IPS-18c (cell line): ENCODE results near the gene ECEL1.

ENCODE experiments used
- H3K4me3 ChIP-seq: 2 replicates; pipeline ENCODE4 v1.7.0; 2013; ENCODE audit warnings: low read depth, mild to moderate bottlenecking, low read length, moderate library complexity; ENCODE audit not compliant: insufficient read depth
- H3K9me3 ChIP-seq: one replicate; pipeline ENCODE4 v1.6.1; 2013; ENCODE audit warnings: mild to moderate bottlenecking, low read length, moderate library complexity; ENCODE audit not compliant: control insufficient read depth, insufficient read depth

ECEL1 gene

DNA sequence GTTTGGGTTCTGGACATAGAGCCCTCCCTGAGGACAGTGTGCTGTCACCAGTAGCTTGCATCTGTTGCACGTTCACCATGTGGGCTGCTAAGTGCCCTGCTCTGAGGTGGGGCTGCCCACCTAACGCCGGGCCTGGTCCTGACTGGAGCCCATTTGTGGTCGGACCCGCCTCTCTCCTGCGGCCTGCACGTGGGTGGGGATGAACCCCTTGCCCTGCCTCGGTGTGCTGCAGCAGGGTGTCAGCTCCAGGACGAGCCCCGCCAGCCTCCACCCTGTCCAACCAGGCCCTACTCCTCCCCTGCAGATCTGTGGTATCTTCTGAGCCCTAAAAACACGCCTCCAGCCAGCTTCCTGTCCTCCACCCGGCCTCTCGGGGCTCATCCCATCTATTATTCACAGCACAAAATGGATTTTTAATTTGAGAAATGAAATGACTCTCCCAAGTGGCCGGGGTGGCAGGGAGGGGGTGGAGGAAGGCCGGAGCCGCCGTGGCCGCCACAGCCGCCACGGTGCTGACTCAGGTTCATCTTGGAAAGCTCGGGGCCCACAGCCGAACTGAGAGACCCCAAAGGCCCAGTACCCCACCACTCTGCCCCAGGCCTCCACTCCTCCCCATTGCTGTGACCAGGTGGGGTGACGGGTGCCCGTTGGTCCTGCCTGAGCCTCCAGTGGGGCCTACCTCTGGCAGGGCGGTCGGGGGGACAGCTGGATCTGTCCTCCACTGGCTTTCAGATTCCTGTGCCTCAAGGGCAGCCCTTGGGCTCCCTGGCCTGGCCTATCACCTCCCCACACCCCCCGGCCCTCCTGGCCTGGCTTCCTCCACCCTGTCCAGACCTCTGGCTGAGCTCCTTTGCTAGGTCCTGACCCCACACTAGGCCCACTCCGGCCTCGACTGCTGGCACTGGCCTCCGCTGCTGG, 2.8 kb upstream of the ECEL1 start:
- H3K9me3 ChIP-seq, result no peaks in the 10 kb centered on the region
- no peak overlapping the region for H3K4me3 ChIP-seq

DNA sequence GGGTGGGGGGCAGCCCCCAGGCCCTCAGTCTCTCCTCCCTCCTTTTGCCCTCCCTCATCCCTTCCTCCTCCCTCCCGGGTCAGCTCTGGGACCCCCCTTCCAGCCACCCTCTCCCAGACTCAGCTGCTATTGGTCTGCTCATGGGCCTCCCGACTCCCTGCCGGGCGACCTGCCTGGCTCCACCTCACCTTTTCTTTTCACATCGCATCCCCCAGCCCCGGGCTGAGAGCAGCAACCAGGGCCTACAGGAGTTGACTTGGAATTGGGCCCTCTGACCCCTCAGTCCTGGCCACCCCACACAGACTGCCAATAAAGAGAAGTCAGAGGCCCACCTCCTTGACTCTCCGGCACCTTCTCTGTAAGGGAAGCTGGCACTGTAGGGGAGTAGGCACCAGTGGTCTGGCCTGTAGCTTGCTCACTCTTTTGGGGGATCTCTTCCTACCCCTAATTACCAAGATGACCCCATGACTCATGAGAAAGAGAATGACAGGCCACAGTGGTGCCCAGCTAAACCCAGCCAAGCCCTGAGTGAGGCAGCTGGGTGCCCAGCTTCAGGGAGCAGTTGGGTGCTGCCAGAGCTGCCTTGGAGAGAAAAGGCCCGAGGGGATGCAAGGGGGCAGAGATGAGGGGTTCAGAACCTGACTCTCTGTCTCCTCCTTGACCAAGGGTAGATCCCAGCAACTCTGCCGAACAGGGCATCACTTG, 2.0 kb upstream of the ECEL1 start:
- Histone ChIP-seq H3K4me3 (no peak overlapping the region), H3K9me3 (no peaks in the 10 kb centered on the region)

DNA sequence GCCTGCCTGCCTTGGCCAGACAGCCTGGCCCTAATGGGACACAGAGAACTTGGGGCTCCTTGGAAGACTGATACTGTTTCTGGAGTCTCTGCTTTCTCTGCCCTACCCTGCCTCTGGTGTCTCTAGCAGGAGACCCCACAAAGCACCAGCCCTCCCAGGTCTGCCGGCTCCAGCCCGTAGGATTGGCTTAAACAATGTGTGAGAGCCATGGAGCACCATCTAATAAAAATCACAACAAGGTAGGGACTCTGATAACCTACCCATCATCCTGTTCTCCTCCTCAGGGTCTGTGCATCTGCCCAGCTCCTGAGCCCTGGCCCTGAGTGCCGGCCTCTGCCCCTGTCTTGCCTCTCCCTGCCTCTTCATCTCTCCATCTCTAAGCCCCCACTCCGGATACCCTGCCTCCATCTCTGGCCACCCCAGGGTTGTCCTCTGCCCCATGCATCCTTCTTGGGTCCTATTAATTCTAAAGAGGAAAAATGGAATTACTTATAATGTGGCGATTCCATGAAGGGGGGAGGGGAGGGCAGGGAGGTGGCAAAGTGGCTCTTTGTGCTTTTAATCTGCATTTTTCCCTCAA, 1.2 kb upstream of the ECEL1 start:
- H3K9me3 ChIP-seq, result no peaks in the 10 kb centered on the region
- no peak overlapping the region for H3K4me3 ChIP-seq

DNA sequence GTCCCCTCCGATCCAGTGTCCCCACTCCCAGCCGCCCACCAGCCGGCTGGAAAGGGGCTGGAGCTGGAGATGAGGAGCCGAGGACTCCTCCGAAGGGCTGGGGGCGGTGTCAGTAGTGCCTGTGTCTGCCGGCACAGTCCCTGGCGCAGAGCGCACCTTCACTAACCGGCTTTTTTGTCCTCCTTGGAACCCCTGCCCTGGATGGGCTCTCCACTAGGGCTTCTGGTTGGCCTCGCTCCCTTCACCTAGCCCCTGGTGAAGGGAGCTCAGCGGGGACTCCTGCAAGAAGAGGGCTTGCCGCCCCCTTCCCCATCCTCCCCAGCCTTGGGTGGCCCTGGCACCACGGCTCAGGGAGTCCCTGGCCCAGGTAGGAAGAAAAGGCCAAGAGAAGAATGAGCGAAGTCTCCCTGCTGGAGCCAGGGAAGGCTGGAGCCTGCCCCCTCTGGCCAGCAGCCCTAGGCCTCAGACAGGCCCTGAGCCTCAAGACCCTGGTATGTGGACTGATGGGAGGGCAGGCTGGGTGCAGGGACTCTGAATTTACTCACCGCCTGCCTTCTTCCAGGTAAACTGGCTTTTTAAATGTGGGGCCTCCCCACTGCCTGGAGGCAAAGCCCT, 570 bp upstream of the ECEL1 start:
- peaks cover 2% of the 10 kb centered on the region for H3K9me3 ChIP-seq
- peak overlapping the region; percentile 44; the same call in 1 of the 2 replicates for H3K4me3 ChIP-seq

DNA sequence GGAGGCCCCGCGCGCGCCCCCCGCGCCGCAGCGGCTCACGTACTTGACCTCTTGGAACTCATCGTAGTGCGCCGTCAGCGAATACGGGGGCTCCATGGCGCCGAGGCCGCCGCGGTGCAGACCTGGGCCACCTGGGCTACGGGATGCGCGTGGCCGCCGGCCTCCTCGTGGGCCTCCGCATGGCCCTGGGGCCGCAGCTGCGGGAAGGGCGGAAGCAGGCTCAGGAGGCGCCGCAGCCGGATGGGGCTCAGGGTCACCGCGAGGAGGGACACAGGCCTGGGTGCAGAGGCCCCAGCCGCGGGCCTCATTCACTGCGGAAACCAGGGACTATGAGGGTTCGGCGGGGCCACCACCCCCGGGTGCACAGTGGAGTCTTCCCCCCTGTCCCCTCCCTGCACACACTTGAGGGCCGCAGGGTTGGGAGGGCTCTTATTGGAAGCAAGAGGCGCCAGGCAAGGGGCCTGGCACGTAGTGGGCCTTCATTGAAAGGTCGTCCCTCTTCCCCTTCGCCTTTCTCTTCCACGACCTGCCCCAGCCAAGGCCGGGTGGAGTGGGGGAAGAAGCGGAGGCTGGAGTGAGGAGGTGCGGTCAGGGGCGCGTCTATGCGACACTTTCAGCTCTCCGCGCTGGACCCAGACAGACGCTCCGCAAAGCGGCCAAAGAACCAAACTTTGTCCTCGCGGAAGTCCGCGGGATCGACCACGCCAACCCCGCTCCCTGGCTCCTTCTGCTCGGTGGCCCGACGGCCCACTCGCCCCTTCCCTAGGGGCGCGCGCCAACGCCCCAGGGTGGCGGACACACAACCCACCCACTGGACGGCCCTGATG, 863 bp downstream of the ECEL1 start:
- Histone ChIP-seq H3K4me3 (peak overlapping the region; percentile 44; the same call in 1 of the 2 replicates), H3K9me3 (peaks cover 2% of the 10 kb centered on the region)

DNA sequence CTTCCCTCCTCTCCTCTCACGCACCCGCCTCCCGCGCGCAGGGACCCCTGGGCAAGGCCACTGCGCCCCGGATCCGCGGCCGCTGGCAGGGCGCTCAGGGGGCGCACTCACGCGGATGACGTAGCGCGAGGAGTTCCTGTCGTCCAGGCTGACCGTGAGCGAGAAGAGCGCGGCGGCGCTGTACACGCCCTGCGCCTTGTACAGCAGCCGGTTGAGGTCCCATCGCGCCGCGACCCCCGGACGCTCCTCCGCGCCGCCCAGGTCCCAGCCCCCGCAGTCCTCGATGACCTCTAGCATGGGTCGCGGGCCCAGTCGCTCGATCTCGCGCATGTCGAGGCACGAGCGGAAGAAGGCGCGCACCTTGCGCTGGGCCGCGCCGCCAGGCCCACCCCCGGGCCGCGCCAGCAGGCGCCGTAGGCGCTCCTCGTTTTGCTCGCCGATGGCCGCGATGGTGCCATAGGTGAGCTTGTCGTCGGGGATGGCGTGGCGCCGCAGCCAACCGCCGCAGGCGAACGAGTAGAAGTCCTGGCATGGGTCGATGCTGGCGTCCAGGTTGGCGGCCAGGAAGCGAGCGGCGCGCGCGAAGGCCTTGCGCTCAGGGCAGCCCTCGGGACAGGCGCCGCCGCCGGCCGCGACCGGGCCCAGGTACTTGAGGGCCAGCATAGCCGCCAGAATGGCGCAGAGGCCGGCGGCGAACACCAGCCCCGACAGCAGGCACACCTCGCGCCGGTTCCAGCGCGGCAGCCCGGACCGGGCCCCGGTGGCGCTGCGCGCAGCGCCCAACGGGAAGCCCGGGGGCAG, 1.7 kb downstream of the ECEL1 start:
- H3K4me3 ChIP-seq, result peak overlapping the region; percentile 40

DNA sequence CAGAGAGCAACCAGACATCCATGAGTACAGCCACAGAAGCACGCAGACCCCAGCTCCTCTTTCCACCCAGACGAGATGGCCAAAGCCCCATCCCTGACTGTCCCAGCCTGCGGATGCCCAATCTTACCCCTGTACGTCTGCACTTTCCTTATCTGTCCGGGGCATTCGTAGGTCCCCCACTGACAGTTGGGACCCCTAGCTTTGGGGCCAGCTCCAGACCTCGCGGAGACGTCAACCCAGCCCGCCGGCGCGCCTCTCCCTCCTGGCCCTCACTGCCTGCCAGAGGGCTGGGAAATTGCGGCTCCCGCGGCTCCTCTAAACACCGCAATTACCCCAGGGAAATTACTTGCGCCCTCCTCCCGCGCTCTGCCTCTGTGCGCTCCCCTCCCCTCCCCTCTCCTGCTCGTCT, 2.3 kb downstream of the ECEL1 start:
- peak overlapping the region; percentile 40; the same call in 1 of the 2 replicates for H3K4me3 ChIP-seq
- peaks cover 2% of the 10 kb centered on the region for H3K9me3 ChIP-seq

More for the DNA sequence above, 1.7 kb downstream of the ECEL1 start:
- H3K9me3 ChIP-seq, result peaks cover 2% of the 10 kb centered on the region

DNA sequence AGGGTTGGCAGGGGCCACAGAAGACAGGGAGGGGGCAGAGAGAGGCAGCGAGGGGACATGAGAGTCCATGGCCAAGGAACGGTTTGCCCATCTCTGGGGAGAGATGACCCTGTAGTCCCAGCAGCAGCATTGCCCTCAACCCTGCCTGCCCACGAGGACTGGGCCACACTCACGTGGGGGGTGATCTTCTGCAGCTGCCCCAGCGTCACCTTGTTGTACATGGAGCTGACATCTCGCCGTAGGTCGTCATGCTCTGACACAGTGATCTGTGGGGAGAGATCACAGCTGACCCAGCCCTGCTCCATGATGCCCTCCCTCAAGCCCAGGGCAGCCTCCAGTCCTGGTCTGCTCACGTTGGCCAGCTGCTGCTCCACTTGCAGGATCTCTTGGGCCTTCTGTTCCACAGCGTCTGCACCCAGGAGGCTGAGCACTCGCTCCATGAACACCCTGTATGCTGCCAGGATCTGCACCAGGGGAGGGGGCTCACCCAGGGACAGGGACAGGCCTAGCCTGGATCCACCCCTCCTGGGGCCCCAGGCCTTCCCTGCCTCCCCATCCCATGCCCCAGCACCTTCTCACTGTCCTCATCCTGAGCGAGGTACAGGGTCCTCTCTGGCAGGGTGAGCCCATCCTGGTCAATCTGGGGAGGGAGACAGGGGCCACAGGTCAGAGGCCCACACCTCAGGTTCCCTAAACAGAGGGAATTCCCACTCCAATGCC, 2.8 kb downstream of the ECEL1 start:
- no peak overlapping the region for H3K4me3 ChIP-seq

DNA sequence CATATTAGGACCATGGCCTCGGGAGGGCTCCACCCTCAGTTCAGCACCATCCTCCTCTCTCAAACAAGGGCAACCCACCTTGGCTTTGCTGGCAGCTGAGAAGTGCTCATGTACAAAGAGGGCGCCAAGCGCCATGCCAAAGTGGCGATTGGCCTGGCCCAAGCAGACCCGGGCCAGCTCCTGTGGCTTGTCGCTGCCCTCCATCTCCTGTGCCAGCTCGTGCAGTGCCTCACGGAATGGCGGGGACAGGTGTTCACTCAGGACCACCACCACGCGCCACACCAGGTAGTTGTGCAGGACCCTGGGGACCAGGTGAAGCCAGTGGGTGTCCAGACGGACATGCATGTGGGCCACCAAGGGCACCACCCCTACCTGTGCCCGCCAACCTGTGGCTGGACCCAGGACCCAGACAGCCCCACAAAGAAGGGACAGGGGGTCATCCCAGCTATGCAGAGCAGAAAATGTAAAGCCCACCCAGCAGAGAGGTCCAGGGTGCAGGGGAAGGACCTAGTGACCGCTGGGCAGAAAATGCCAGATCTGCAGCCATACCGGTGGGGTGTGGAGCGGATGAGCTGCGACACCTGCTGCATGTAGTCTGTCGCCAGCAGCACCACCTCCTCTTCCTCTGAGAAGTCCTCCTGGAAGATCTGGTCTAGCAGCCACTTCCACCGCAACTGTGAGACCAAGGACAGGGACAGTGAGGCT, 3.6 kb downstream of the ECEL1 start:
- Histone ChIP-seq H3K9me3 (peaks cover 2% of the 10 kb centered on the region), H3K4me3 (no peak overlapping the region)

More for the DNA sequence above, 2.8 kb downstream of the ECEL1 start:
- peaks cover 2% of the 10 kb centered on the region for H3K9me3 ChIP-seq

DNA sequence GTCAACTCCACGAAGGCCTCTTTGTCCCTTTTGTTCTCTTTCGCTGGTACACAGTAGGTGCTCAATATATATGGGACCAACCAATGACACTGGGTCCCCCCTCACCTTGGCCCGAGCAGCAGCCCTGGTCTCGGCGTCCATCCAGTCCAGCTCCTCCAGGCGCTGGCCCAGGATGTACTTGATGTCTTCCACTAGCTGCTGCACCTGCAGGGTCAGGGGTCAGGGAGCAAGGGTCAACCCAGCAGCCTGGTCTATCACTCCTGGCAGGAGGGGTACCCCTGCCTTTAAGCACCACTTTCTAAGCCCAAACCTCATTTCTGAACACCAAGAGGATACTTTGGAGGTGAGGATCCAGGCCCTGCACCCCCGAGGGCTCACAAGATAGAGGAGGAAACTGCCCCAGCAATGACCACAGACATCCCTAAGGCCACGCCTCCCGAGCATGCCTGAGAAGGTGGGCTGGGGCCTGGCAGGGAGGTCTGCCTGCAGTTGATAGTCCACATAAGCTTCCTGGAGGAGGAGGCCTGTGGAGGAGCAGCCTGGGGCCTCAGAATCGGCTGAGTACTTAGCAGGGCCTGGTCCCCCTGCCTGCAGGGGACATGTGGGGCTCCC, 4.2 kb downstream of the ECEL1 start:
- Histone ChIP-seq H3K4me3 (no peak overlapping the region), H3K9me3 (peaks cover 2% of the 10 kb centered on the region)

DNA sequence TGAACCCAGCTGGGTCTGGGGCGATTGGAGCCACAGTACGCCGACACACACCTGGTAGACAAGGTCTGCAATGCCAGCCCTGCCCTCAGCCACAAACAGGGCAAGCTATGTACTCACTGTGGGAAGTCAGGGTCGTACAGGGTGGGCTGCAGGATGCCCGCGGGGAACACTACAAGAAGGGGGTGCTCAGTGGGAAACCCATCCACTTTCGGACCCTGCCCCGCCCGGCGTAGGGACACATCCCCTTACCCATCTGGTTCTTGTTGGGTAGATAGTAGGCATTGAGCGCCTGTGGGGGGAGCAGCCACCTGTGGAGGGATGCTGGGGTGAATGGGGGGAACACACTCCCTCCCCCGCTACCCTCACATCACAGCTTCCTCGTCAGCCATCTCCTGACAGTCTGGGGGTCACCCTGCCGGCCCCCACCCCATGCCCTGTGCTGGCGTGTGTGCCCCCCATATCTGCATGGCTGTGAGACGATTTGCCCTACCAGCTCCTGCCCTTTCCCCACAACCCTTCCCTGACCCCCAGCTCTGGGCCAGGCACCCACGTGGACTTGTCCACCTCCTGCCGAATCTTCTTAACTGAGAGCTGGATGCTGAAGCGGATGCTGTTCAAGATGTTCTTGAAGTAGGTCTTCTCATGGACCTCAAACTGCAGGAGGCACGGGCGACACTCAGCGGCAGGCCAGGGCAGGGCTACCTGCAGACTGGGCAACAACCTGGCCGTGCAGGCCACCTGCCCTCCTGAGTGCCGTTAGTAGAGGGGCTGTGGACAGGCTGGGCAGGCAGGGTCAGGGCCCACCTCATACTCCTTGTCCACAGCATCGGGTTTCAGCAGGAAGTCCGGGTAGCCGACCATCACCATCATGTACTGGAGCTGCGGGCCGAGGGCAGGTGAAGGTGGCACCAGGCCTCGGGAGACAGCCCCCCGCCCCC, 5.1 kb downstream of the ECEL1 start:
- Histone ChIP-seq H3K4me3 (no peak overlapping the region), H3K9me3 (peaks cover 2% of the 10 kb centered on the region)

DNA sequence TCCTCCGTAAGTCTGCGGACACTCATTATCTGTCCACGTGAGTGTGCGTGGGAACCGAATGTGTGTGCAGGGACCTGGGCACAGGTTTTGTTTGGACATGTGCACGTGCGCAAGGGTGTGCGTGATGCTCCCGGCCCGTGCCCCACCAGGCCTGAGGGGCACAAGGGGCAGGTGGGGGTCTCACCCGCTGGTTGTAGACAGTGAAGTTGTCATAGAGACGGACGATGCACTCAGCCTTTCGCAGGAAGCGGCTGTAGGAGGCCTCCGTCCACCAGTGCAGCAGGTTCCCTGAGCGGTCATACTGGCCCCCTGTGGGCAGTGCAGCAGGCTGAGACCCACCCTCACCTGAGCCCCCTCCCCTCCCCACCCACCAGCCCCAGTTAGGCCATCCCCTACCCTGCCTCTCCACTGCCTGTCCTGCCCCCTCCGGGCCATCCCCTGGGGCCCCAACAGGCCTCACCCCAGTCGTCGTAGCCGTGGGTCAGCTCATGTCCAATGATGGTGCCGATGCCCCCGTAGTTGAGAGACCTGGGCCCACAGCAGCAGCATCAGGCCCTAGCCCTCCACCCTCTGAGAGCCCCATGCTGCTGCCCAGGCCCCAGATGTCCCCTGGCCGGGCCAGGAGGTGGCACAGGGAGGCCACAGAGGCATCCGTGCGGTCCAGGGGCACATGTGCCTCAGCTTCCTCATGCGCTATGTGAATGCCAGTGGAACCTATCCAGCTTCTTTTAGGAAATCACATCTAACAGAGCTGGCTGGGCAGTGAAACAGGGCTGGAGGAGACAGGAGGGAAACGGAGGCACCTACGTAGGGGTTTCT, 6.1 kb downstream of the ECEL1 start:
- H3K4me3 ChIP-seq, result no peak overlapping the region

More for the DNA sequence above, 6.1 kb downstream of the ECEL1 start:
- H3K9me3 ChIP-seq, result peaks cover 2% of the 10 kb centered on the region
